Astrocyte of the cerebellum (primary cell): ENCODE results near the gene MYOF.

ENCODE experiments used
- DNase-seq: peaks from one replicate; pipeline ENCODE4 v3.0.0-alpha.2; 2011; ENCODE audit warnings: low read depth
- H3K4me3 ChIP-seq: 2 replicates; pipeline ENCODE4 v1.5.1; 2011; ENCODE audit warnings: mild to moderate bottlenecking, low read depth, low read length, moderate library complexity
- CTCF ChIP-seq: IDR thresholded peaks from 2 replicates; pipeline ENCODE4 v1.5.1; 2012; ENCODE audit warnings: low read length, low read depth, moderate library complexity, mild to moderate bottlenecking; ENCODE audit errors: missing control alignments
- in situ Hi-C: cut with HindIII; loops from 2 replicates; pipeline ENCODE4 v1.10.0; 2017; ENCODE audit warnings: low sequenced_read_pairs

Gene MYOF

GRCh38 chr10:93465806-93466675 lies 16.1 kb downstream of the MYOF start:
- H3K4me3 ChIP-seq, result no peak overlapping the region
- in situ Hi-C loops, result no loop called here
- DNase-seq, result peak; percentile 55
- TF ChIP-seq CTCF, result no peak

GRCh38 chr10:93464776-93465388 lies 17.3 kb downstream of the MYOF start:
- in situ Hi-C loops, result no loop called here
- no peak for TF ChIP-seq CTCF
- no peak overlapping the region for H3K4me3 ChIP-seq
- DNase-seq, result no peak

- no peak for DNase-seq
- no peak for TF ChIP-seq CTCF
- in situ Hi-C loops, result no loop called here
- no peak overlapping the region for H3K4me3 ChIP-seq
Measured at GRCh38 chr10:93463723-93464476, 18.2 kb downstream of the MYOF start.

- no peak for DNase-seq
- no peak for TF ChIP-seq CTCF
- no peak overlapping the region for H3K4me3 ChIP-seq
- in situ Hi-C loops, result no loop called here
Measured at GRCh38 chr10:93462881-93463280, 19.3 kb downstream of the MYOF start.

- no peak overlapping the region for H3K4me3 ChIP-seq
- DNase-seq, result no peak
- TF ChIP-seq CTCF, result no peak
- in situ Hi-C loops, result no loop called here
Measured at GRCh38 chr10:93462371-93462770, 19.8 kb downstream of the MYOF start.

- DNase-seq, result peak; percentile 74
- no peak overlapping the region for H3K4me3 ChIP-seq
- in situ Hi-C loops, result no loop called here
- peak; percentile 7 for TF ChIP-seq CTCF
Measured at GRCh38 chr10:93461807-93462178, 20.3 kb downstream of the MYOF start.
